GM12878 (cell line): Measurements from ENCODE around the gene HAUS1. TPM values are rescaled to one million over a fixed set of nuclear protein-coding genes. Genes with fewer than 3 reads are reported as not detected.

Experiments used
- ATAC-seq: fragments of 200-7000 bp; cut with Tn5 transposase; 3 replicates; pipeline ENCODE4 v1.9.1; 2020; ENCODE audit warnings: mild to moderate bottlenecking, moderate library complexity
- BruUV-seq: library from RNA; stranded (reverse); fragments of 400-500 nt; replicated peaks from 2 replicates; lab custom pipeline; 2021; lab: Mats Ljungman, UMichigan
- CTCF ChIA-PET: fragments of 300-600 bp; sonication (Branson Sonifier 250); formaldehyde crosslinking; extraction: SDS; loops from one replicate; lab custom pipeline; 2021; ENCODE audit warnings: inconsistent platforms; lab: Yijun Ruan, JAX
- POLR2A ChIA-PET: fragments of 350-600 bp; formaldehyde crosslinking; extraction: SDS; loops from one replicate; lab custom pipeline; 2021; ENCODE audit warnings: inconsistent platforms; lab: Charles Lee
- RAD21 ChIA-PET: fragments of 300-600 bp; sonication (Branson Sonifier 250); formaldehyde crosslinking; loops from one replicate; lab custom pipeline; 2023; ENCODE audit warnings: antibody characterized with exemption; ENCODE audit not compliant: unreplicated experiment; lab: Charles Lee
- SMC1A ChIA-PET: fragments of 300-600 bp; sonication (Branson Sonifier 250); formaldehyde crosslinking; loops from one replicate; lab custom pipeline; 2023; ENCODE audit not compliant: unreplicated experiment, uncharacterized antibody; lab: Charles Lee
- DNase-seq: peaks from one replicate; pipeline ENCODE4 v3.0.0-alpha.2; 2011; ENCODE audit warnings: low read depth, low spot score
- FAIRE-seq: peaks from 3 replicates; lab custom pipeline; 2011; peaks lifted over from hg19 to GRCh38; lab: Jason Lieb, UNC
- H2AFZ ChIP-seq: 2 replicates; pipeline ENCODE4 v1.6.0; 2011; ENCODE audit warnings: low read depth, low read length, control low read depth; ENCODE audit not compliant: control insufficient read depth
- H3K27ac ChIP-seq: 2 replicates; pipeline ENCODE4 v1.5.1; 2011; ENCODE audit warnings: control low read depth; ENCODE audit not compliant: control insufficient read depth, insufficient read depth
- H3K27me3 ChIP-seq, 2 experiments: replicated peaks in 1 of 2; 2 replicates each; pipeline versions ENCODE4 v1.6.0 to v1.6.1; 2011; ENCODE audit warnings: low read length in 1 of 2; ENCODE audit not compliant: control insufficient read depth in 2 of 2, insufficient read depth in 2 of 2
- H3K36me3 ChIP-seq, 2 experiments: 2 replicates each; pipeline ENCODE4 v1.5.1; 2011; ENCODE audit warnings: low read length in 1 of 2; ENCODE audit not compliant: control insufficient read depth in 2 of 2, insufficient read depth in 2 of 2
- H3K4me1 ChIP-seq: 2 replicates; pipeline ENCODE4 v1.6.1; 2011; ENCODE audit warnings: mild to moderate bottlenecking, low read length, moderate library complexity, mixed read lengths; ENCODE audit not compliant: control insufficient read depth, insufficient read depth
- H3K4me2 ChIP-seq: 2 replicates; pipeline ENCODE4 v1.6.0; 2011; ENCODE audit warnings: control low read depth; ENCODE audit not compliant: control insufficient read depth, insufficient read depth
- H3K4me3 ChIP-seq: fragments of 200-600 bp; sonication (generic); 2 replicates; pipeline ENCODE4 v1.5.1; 2016
- H3K79me2 ChIP-seq: 2 replicates; pipeline ENCODE4 v1.6.0; 2011; ENCODE audit warnings: low read length; ENCODE audit not compliant: control insufficient read depth, insufficient read depth
- H3K9ac ChIP-seq: 2 replicates; pipeline ENCODE4 v1.8.0; 2011; ENCODE audit warnings: low read length, control low read depth, mixed read lengths; ENCODE audit not compliant: control insufficient read depth, insufficient read depth
- H3K9me3 ChIP-seq: replicated peaks from 3 replicates; pipeline ENCODE4 v1.5.1; 2011; ENCODE audit warnings: mild to moderate bottlenecking, low read length; ENCODE audit not compliant: control insufficient read depth, insufficient read depth
- H4K20me1 ChIP-seq: 2 replicates; pipeline ENCODE4 v1.6.0; 2011; ENCODE audit not compliant: control insufficient read depth, insufficient read depth
- FOXK2 ChIP-seq: fragments of 450-650 bp; IDR thresholded peaks from 2 replicates; pipeline ENCODE4 v1.6.1; 2017; ENCODE audit warnings: mild to moderate bottlenecking, moderate library complexity
- FOXM1 ChIP-seq: IDR thresholded peaks from 2 replicates; pipeline ENCODE4 v1.6.1; 2012; ENCODE audit warnings: low read depth, mild to moderate bottlenecking, inconsistent platforms, low read length, moderate library complexity
- PAX8 ChIP-seq: fragments of 450-650 bp; IDR thresholded peaks from 2 replicates; pipeline ENCODE4 v1.6.1; 2017; ENCODE audit warnings: mild to moderate bottlenecking, moderate library complexity
- POLR2AphosphoS5 ChIP-seq: IDR thresholded peaks from 2 replicates; pipeline ENCODE4 v1.6.1; 2011; ENCODE audit warnings: mild to moderate bottlenecking, low read length, inconsistent platforms
- whole genome bisulfite sequencing: methylation state at CpG from one replicate; pipeline ENCODE4 v1.1.6; 2016; ENCODE audit warnings: low lambda C conversion rate; ENCODE audit not compliant: insufficient replicate concordance, insufficient coverage; ENCODE audit errors: missing lambda C conversion rate; 5-methylcytosine and 5-hydroxymethylcytosine counted together
- in situ Hi-C: fragments of 300-500 bp; cut with MboI; formaldehyde crosslinking; loops from 9 replicates; pipeline ENCODE4 v1.14.3; 2018; ENCODE audit warnings: mixed read lengths
- intact Hi-C: fragments of 100-400 bp; cut with micrococcal nuclease; formaldehyde crosslinking; loops from one replicate; pipeline ENCODE4 v1.14.2; 2022; ENCODE audit not compliant: unreplicated experiment
- polyA plus RNA-seq, 11 experiments: library from polyadenylated mRNA; depleted of rRNA in 4 of 11; unstranded in 6 of 11; stranded (reverse) in 5 of 11; fragments of >200 nt; fragmentation: Nextera tagmentation in 4 of 11; fragmentation: Illumina TruSeq in 1 of 11; extraction: Ambion mirVana in 4 of 11; extraction: Trizol in 1 of 11; gene quantifications; 1 replicate in 1 of 11; 2 replicates in 10 of 11; pipeline versions ENCODE4 v1.2.1 to v1.2.3, GENCODE V29; 2011 to 2016; ENCODE audit warnings: inconsistent platforms in 2 of 11, missing spikeins in 2 of 11, low read depth in 1 of 11
- total RNA-seq, 4 experiments: library from RNA; depleted of rRNA in 3 of 4; stranded (reverse); fragments of >200 nt in 3 of 4; fragmentation: Illumina TruSeq in 1 of 4; extraction: Trizol in 1 of 4; gene quantifications; 2 replicates each; pipeline versions ENCODE4 v1.2.1 to v1.2.3, GENCODE V29; 2013 to 2021
- TF ChIP-seq, protein P1 (sequence below): IDR thresholded peaks from 2 replicates; pipeline ENCODE4 v1.6.1; 2012; ENCODE audit warnings: improper control_type of control experiment, low read depth, low read length; ENCODE audit not compliant: insufficient replicate concordance
- TF ChIP-seq, protein P2 (sequence below): fragments of 450-650 bp; formaldehyde crosslinking; IDR thresholded peaks from 2 replicates; pipeline ENCODE4 v1.5.0; 2022; ENCODE audit warnings: mild to moderate bottlenecking, missing genetic modification characterization

HAUS1 gene
- total and polyA plus RNA-seq, 10 of the 15 experiments (the other 5 are each of a cell fraction or from before 2014, with no cell fraction given) = 41.2 to 182 (median 91.9) TPM

DNA sequence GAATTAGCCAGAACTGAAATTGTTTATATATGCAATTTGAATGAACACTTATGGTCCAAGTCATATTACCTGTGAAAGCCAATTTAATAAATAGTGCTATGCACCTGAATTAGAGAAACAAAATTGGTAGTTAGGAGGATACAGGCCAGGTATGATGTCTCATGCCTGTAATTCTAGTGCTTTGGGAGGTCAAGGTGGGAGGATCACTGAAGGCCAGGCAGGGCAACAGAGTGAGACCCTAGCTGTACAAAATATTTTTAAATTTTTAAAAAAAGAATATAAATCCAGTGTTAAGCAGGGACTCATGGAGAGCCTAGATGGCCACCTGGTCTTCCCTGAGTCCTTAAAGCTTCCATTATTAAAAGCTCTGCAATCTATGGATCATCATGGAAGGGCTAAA lies 24.8 kb upstream of the HAUS1 start (continued):
- TF ChIP-seq, protein P1, sequence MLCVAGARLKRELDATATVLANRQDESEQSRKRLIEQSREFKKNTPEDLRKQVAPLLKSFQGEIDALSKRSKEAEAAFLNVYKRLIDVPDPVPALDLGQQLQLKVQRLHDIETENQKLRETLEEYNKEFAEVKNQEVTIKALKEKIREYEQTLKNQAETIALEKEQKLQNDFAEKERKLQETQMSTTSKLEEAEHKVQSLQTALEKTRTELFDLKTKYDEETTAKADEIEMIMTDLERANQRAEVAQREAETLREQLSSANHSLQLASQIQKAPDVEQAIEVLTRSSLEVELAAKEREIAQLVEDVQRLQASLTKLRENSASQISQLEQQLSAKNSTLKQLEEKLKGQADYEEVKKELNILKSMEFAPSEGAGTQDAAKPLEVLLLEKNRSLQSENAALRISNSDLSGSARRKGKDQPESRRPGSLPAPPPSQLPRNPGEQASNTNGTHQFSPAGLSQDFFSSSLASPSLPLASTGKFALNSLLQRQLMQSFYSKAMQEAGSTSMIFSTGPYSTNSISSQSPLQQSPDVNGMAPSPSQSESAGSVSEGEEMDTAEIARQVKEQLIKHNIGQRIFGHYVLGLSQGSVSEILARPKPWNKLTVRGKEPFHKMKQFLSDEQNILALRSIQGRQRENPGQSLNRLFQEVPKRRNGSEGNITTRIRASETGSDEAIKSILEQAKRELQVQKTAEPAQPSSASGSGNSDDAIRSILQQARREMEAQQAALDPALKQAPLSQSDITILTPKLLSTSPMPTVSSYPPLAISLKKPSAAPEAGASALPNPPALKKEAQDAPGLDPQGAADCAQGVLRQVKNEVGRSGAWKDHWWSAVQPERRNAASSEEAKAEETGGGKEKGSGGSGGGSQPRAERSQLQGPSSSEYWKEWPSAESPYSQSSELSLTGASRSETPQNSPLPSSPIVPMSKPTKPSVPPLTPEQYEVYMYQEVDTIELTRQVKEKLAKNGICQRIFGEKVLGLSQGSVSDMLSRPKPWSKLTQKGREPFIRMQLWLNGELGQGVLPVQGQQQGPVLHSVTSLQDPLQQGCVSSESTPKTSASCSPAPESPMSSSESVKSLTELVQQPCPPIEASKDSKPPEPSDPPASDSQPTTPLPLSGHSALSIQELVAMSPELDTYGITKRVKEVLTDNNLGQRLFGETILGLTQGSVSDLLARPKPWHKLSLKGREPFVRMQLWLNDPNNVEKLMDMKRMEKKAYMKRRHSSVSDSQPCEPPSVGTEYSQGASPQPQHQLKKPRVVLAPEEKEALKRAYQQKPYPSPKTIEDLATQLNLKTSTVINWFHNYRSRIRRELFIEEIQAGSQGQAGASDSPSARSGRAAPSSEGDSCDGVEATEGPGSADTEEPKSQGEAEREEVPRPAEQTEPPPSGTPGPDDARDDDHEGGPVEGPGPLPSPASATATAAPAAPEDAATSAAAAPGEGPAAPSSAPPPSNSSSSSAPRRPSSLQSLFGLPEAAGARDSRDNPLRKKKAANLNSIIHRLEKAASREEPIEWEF = no peak
- TF ChIP-seq PAX8 (no peak), FOXM1 (no peak)

DNA sequence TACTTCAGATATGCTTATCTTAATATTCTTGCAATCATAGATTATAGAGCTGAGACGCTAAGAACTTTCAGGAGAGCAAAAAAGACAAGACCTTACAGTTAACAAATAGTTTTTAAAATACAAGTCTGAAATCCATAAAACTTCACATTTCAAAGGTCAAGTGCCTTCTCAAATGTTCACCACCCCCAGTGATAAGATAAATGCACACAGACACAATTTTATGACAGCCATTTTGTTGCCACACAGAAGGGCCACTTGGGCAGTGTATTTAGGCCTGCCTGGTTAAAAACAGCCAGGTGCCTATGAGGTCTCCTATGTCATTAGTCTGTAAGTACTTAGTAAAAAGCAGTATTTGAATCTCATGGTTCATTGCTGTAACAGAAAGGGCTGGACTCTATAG lies 24.0 kb upstream of the HAUS1 start:
- Histone ChIP-seq H3K9me3 (no peaks in the 10 kb centered on the region), H2AFZ (no peak overlapping the region), H4K20me1 (no peaks in the 10 kb centered on the region), H3K4me3 (no peak overlapping the region), H3K79me2 (no peaks in the 10 kb centered on the region), H3K27me3 (no peaks in the 10 kb centered on the region), H3K27ac (no peak overlapping the region), H3K4me1 (no peaks in the 10 kb centered on the region), H3K36me3 (peaks cover 4 to 28% of the 10 kb centered on the region in 2 experiments), H3K9ac (no peak overlapping the region), H3K4me2 (no peak overlapping the region)
- in situ Hi-C loops = loop anchor here (5.0 kb wide), 1 partner anchor 413 kb away; no protein-coding TSS in a partner anchor
- ChIA-PET SMC1A (interaction anchor here (0.5 kb wide), 1 partner anchor 569 kb away, joined by 3 read pairs; no protein-coding TSS in a partner anchor), RAD21 (no interaction called here), CTCF (no interaction called here), POLR2A (interaction anchor here (0.7 kb wide), 1 partner anchor 14 kb away, joined by 3 read pairs; no protein-coding TSS in a partner anchor)
- intact Hi-C loops = no loop called here
- TF ChIP-seq POLR2AphosphoS5 (0 out of 2 replicates have a peak, but pooled peaks have one; percentile 27), FOXK2 (no peak)
- TF ChIP-seq, protein P2, sequence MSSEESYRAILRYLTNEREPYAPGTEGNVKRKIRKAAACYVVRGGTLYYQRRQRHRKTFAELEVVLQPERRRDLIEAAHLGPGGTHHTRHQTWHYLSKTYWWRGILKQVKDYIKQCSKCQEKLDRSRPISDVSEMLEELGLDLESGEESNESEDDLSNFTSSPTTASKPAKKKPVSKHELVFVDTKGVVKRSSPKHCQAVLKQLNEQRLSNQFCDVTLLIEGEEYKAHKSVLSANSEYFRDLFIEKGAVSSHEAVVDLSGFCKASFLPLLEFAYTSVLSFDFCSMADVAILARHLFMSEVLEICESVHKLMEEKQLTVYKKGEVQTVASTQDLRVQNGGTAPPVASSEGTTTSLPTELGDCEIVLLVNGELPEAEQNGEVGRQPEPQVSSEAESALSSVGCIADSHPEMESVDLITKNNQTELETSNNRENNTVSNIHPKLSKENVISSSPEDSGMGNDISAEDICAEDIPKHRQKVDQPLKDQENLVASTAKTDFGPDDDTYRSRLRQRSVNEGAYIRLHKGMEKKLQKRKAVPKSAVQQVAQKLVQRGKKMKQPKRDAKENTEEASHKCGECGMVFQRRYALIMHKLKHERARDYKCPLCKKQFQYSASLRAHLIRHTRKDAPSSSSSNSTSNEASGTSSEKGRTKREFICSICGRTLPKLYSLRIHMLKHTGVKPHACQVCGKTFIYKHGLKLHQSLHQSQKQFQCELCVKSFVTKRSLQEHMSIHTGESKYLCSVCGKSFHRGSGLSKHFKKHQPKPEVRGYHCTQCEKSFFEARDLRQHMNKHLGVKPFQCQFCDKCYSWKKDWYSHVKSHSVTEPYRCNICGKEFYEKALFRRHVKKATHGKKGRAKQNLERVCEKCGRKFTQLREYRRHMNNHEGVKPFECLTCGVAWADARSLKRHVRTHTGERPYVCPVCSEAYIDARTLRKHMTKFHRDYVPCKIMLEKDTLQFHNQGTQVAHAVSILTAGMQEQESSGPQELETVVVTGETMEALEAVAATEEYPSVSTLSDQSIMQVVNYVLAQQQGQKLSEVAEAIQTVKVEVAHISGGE (CRISPR knock-in tag) = no peak
- ATAC-seq = no peak
- WGBS = 96% methylated on average over 1 of the region's 1 CpG
- no peak for DNase-seq
- FAIRE-seq = no peak
- BruUV-seq = no TSS peak
